Natural killer cell (primary cell): ENCODE results near the gene SASH3. TPM values are rescaled to one million over a fixed set of nuclear protein-coding genes. Genes with fewer than 3 reads are reported as not detected.

ENCODE experiments used
- ATAC-seq, 3 donors: fragments of 150-1000 bp in 2 of 3; fragments of 200-7000 bp in 1 of 3; cut with Tn5 transposase; 1 replicate in 1 of 3; 2 replicates in 2 of 3; pipeline ENCODE4 v1.10.0; 2021; ENCODE audit warnings: mild to moderate bottlenecking in 2 of 3, moderate library complexity in 2 of 3
- DNase-seq, 2 donors: peaks; one replicate each; pipeline versions ENCODE4 v3.0.0 to v3.0.0-alpha.2; 2013 to 2021; ENCODE audit warnings: mixed read lengths in 1 of 2
- H3K27ac ChIP-seq: one replicate; pipeline ENCODE4 v1.5.1; 2013; ENCODE audit warnings: mild to moderate bottlenecking, low read length
- H3K27me3 ChIP-seq: one replicate; pipeline ENCODE4 v1.6.1; 2013; ENCODE audit warnings: low read length; ENCODE audit not compliant: control insufficient read depth, insufficient read depth
- H3K36me3 ChIP-seq: one replicate; pipeline ENCODE4 v1.6.1; 2013; ENCODE audit warnings: low read length; ENCODE audit not compliant: control insufficient read depth, insufficient read depth
- H3K4me1 ChIP-seq: one replicate; pipeline ENCODE4 v1.6.1; 2013; ENCODE audit warnings: low read length; ENCODE audit not compliant: control insufficient read depth, insufficient read depth
- H3K4me3 ChIP-seq: one replicate; pipeline ENCODE4 v1.5.1; 2013; ENCODE audit warnings: low read length
- H3K9me3 ChIP-seq: one replicate; pipeline ENCODE4 v1.6.1; 2013; ENCODE audit warnings: low read length; ENCODE audit not compliant: control insufficient read depth, insufficient read depth
- H3K27ac Mint-ChIP-seq, 2 donors: one replicate each; pipeline ENCODE4 v1.8.0; 2022; ENCODE audit warnings: mild to moderate bottlenecking in 2 of 2, mixed read lengths in 2 of 2, moderate library complexity in 1 of 2
- H3K27me3 Mint-ChIP-seq, 2 donors: one replicate each; pipeline ENCODE4 v1.8.0; 2022; ENCODE audit warnings: low read depth in 2 of 2, mixed read lengths in 2 of 2
- H3K36me3 Mint-ChIP-seq: one replicate; pipeline ENCODE4 v1.8.0; 2022; ENCODE audit warnings: mixed read lengths
- H3K4me1 Mint-ChIP-seq, 2 donors: one replicate each; pipeline ENCODE4 v1.8.0; 2022; ENCODE audit warnings: mixed read lengths in 2 of 2
- H3K4me3 Mint-ChIP-seq: one replicate; pipeline ENCODE4 v1.8.0; 2022; ENCODE audit warnings: mild to moderate bottlenecking, moderate library complexity, mixed read lengths
- H3K9me3 Mint-ChIP-seq, 2 donors: one replicate each; pipeline ENCODE4 v1.8.0; 2022; ENCODE audit warnings: mixed read lengths in 2 of 2
- CTCF ChIP-seq: fragments of 200-600 bp; IDR thresholded peaks from one replicate; pipeline ENCODE4 v1.8.0; 2022; ENCODE audit warnings: antibody characterized with exemption
- WGBS: methylation state at CpG from one replicate; pipeline ENCODE4 v1.1.7; 2013; ENCODE audit warnings: missing lambda C conversion rate; ENCODE audit not compliant: insufficient coverage; 5-methylcytosine and 5-hydroxymethylcytosine counted together
- intact Hi-C: fragments of 100-400 bp; cut with micrococcal nuclease; formaldehyde crosslinking; loops from one replicate; pipeline ENCODE4 v1.14.2; 2022
- total RNA-seq, 4 donors: library from RNA; stranded (reverse); fragments of 120-200 nt in 1 of 4; gene quantifications; one replicate each; pipeline versions ENCODE4 v1.2.3 to v1.2.4, GENCODE V29; 2013 to 2022

SASH3 gene
- 100 to 1,000 TPM; 356 to 403 (median 392) TPM for total RNA-seq
- 283 TPM for total RNA-seq (2013)

- no peaks in the 10 kb centered on the region for H3K27me3 Mint-ChIP-seq
- ATAC-seq = peak; percentile 25 to 66 (median 46)
- H3K36me3 Mint-ChIP-seq = peaks cover 9% of the 10 kb centered on the region
- Histone ChIP-seq H3K9me3 (no peaks in the 10 kb centered on the region), H3K4me3 (peak within 1 kb of the TSS; percentile 92), H3K36me3 (peaks cover 33% of the 10 kb centered on the region), H3K4me1 (peaks cover 80% of the 10 kb centered on the region), H3K27me3 (no peaks in the 10 kb centered on the region), H3K27ac (peak within 1 kb of the TSS; percentile 99)
- peak within 1 kb of the TSS; percentile 86 to 98 for H3K27ac Mint-ChIP-seq
- H3K4me3 Mint-ChIP-seq = peak within 1 kb of the TSS; percentile 67
- peaks cover 59 to 65% of the 10 kb centered on the region in 2 donors for H3K4me1 Mint-ChIP-seq
- intact Hi-C loops = loop anchor here (2.0 to 5.0 kb wide), 3 partner anchors 21 to 388 kb away; partner anchors contain the start of gene AIFM1
- 0% methylated on average over 13 of the region's 13 CpGs for WGBS
- no peak for TF ChIP-seq CTCF
- DNase-seq = peak; percentile 62 to 81
- no peaks in the 10 kb centered on the region for H3K9me3 Mint-ChIP-seq
Observed at GRCh38 chrX:129779747-129780146, at the start of gene SASH3. Gene SASH3, plus strand, starts transcription at chrX:129779949. Its CDS starts 149 bp downstream, at chrX:129780098.

DNA sequence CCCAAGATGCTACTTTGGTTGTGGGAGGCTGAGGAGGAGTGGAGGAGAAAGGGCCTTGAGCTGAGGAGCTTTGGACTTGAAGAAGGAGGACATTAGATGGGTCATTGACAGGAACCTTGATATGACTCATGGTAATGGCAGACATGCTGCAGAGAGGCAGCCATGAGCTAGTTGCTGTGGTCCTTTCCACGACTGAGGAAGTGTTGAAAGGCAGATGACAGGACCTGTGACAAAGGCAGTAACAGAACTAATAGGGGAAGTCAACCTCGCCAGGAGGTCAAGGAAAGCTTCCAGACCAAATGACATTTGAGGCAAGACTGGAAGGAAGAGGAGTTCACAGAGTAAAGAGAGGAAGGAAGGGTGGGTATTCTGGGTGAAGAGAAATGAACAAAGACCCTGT, 48.5 kb upstream of the SASH3 start:
- H3K36me3 Mint-ChIP-seq = no peaks in the 10 kb centered on the region
- H3K9me3 Mint-ChIP-seq = no peaks in the 10 kb centered on the region
- Histone ChIP-seq H3K9me3 (no peaks in the 10 kb centered on the region), H3K27me3 (no peaks in the 10 kb centered on the region), H3K36me3 (no peaks in the 10 kb centered on the region), H3K4me3 (no peak overlapping the region), H3K4me1 (peaks cover 6% of the 10 kb centered on the region), H3K27ac (no peak overlapping the region)
- peak overlapping the region in 1 of 2 donors; percentile 31 for H3K27ac Mint-ChIP-seq
- DNase-seq = no peak
- H3K4me1 Mint-ChIP-seq = peaks cover 9 to 20% of the 10 kb centered on the region in 2 donors
- H3K4me3 Mint-ChIP-seq = no peak overlapping the region
- intact Hi-C loops = no loop called here
- peaks cover 0 to 12% of the 10 kb centered on the region in 2 donors for H3K27me3 Mint-ChIP-seq
- 45% methylated on average over 2 of the region's 2 CpGs for WGBS
- TF ChIP-seq CTCF = no peak
- ATAC-seq = no peak

- no peaks in the 10 kb centered on the region for H3K36me3 ChIP-seq
- 96% methylated on average over 2 of the region's 2 CpGs for WGBS
Observed at GRCh38 chrX:129732857-129733256, 46.9 kb upstream of the SASH3 start.

More at GRCh38 chrX:129732857-129733256, 46.9 kb upstream of the SASH3 start:
- DNase-seq (no peak), ATAC-seq (no peak)
- intact Hi-C loops = no loop called here
- no peak overlapping the region for H3K27ac ChIP-seq
- Mint-ChIP-seq H3K4me1 (peaks cover 11 to 21% of the 10 kb centered on the region in 2 donors), H3K27ac (no peak overlapping the region), H3K4me3 (no peak overlapping the region), H3K27me3 (peaks cover 0 to 12% of the 10 kb centered on the region in 2 donors), H3K36me3 (no peaks in the 10 kb centered on the region), H3K9me3 (no peaks in the 10 kb centered on the region)
- H3K27me3 ChIP-seq = no peaks in the 10 kb centered on the region
- H3K4me3 ChIP-seq = no peak overlapping the region
- H3K9me3 ChIP-seq = no peaks in the 10 kb centered on the region
- TF ChIP-seq CTCF = no peak
- H3K4me1 ChIP-seq = peaks cover 22% of the 10 kb centered on the region
